Panc1 (cell line): ENCODE results near the gene TM7SF2. TPM values are rescaled to one million over a fixed set of nuclear protein-coding genes. Genes with fewer than 3 reads are reported as not detected.

Experiments
- ATAC-seq: fragments of 200-7000 bp; cut with Tn5 transposase; 2 replicates; pipeline ENCODE4 v1.9.1; 2020; ENCODE audit warnings: mild to moderate bottlenecking, moderate library complexity
- BruUV-seq: library from RNA; stranded (reverse); fragments of 400-500 nt; replicated peaks from 2 replicates; lab custom pipeline; 2021; lab: Mats Ljungman, UMichigan
- CTCF ChIA-PET: fragments of 300-600 bp; sonication (Branson Sonifier 250); formaldehyde crosslinking; loops from one replicate; lab custom pipeline; 2022; ENCODE audit warnings: antibody characterized with exemption; lab: Charles Lee
- POLR2A ChIA-PET: fragments of 300-600 bp; sonication (Branson Sonifier 250); formaldehyde crosslinking; loops from one replicate; lab custom pipeline; 2022; ENCODE audit warnings: antibody characterized with exemption; lab: Charles Lee
- DNase-seq: peaks from one replicate; pipeline ENCODE4 v3.0.0-alpha.2; 2010; ENCODE audit warnings: low read depth, low spot score
- H3K27ac ChIP-seq: 2 replicates; pipeline ENCODE4 v1.5.1; 2011; ENCODE audit warnings: mild to moderate bottlenecking, low read length, inconsistent platforms
- H3K27me3 ChIP-seq: fragments of 200-500 bp; sonication (Bioruptor generic); 2 replicates; pipeline ENCODE4 v1.6.0; 2014; ENCODE audit warnings: low read length, inconsistent platforms; ENCODE audit not compliant: control insufficient read depth, insufficient read depth
- H3K36me3 ChIP-seq: fragments of 200-500 bp; sonication (Bioruptor generic); 2 replicates; pipeline ENCODE4 v1.5.1; 2014; ENCODE audit warnings: inconsistent platforms, mild to moderate bottlenecking, low read length, moderate library complexity; ENCODE audit not compliant: control insufficient read depth, insufficient read depth
- H3K4me1 ChIP-seq: 2 replicates; pipeline ENCODE4 v1.5.1; 2011; ENCODE audit warnings: inconsistent platforms, mild to moderate bottlenecking, low read length, moderate library complexity; ENCODE audit not compliant: control insufficient read depth, insufficient read depth
- H3K4me3 ChIP-seq, 2 experiments: 2 replicates each; pipeline ENCODE4 v1.5.1; 2011 to 2012; ENCODE audit warnings: low read depth in 2 of 2, low read length in 2 of 2, mild to moderate bottlenecking in 2 of 2, inconsistent platforms in 1 of 2, moderate library complexity in 1 of 2
- H3K9me3 ChIP-seq: fragments of 200-500 bp; sonication (Bioruptor generic); 2 replicates; pipeline ENCODE4 v1.5.1; 2014; ENCODE audit warnings: low read depth, mild to moderate bottlenecking, inconsistent platforms, low read length, moderate library complexity; ENCODE audit not compliant: control insufficient read depth, insufficient read depth
- CTCF ChIP-seq: fragments of 450-650 bp; IDR thresholded peaks from 2 replicates; pipeline ENCODE4 v1.5.1; 2017; ENCODE audit warnings: mild to moderate bottlenecking
- POLR2AphosphoS5 ChIP-seq: IDR thresholded peaks from 2 replicates; pipeline ENCODE4 v1.6.1; 2012; ENCODE audit warnings: mild to moderate bottlenecking, low read depth, low read length, moderate library complexity
- SIN3A ChIP-seq: IDR thresholded peaks from 2 replicates; pipeline ENCODE4 v1.6.1; 2012; ENCODE audit warnings: low read depth, mild to moderate bottlenecking, low read length, moderate library complexity, borderline replicate concordance; ENCODE audit not compliant: insufficient read depth
- TCF7L2 ChIP-seq: IDR thresholded peaks from 2 replicates; pipeline ENCODE4 v1.6.1; 2011; ENCODE audit warnings: mild to moderate bottlenecking, low read depth, low read length, inconsistent platforms
- in situ Hi-C: cut with HindIII; loops from 2 replicates; pipeline ENCODE4 v1.10.0; 2016; ENCODE audit warnings: low sequenced_read_pairs, low pct_unique_long_range_greater_than_20kb
- intact Hi-C: fragments of 100-400 bp; cut with micrococcal nuclease; formaldehyde crosslinking; loops from one replicate; pipeline ENCODE4 v1.10.0; 2022; ENCODE audit not compliant: unreplicated experiment
- total RNA-seq: library from RNA; stranded (reverse); gene quantifications from one replicate; pipeline ENCODE4 v1.2.1, GENCODE V29; 2021; ENCODE audit not compliant: unreplicated experiment
- TF ChIP-seq, protein P1 (sequence below), 2 experiments: IDR thresholded peaks; 2 replicates each; pipeline ENCODE4 v1.6.1; 2011 to 2012; ENCODE audit warnings: low read depth in 2 of 2, control low read depth in 1 of 2, low read length in 1 of 2, mild to moderate bottlenecking in 1 of 2, moderate library complexity in 1 of 2; ENCODE audit not compliant: insufficient read depth in 1 of 2

TM7SF2 gene
- total RNA-seq, 1 experiment from 2014 or later, result 85.4 TPM

DNA sequence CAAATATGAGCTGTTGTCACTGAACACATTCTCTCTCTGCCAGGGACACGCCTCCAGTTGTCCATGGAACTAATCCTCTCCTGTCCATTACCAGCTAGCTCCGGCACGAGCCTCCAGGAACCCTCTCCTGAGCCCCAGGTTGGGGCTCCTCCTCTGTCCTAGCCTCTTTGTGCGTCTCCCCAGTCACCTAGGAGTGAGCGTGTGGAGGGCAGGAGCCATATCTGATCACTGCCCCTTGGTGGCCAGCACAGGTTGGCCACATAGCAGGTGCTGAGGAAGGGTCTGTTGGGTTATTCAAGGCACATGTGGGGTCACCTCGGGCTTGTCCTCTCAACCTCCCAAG, 20.2 kb downstream of the TM7SF2 start:
- H3K4me3 ChIP-seq, result no peak overlapping the region
- BruUV-seq, result no TSS peak
- TF ChIP-seq SIN3A (no peak), TCF7L2 (no peak), POLR2AphosphoS5 (no peak), CTCF (no peak)
- TF ChIP-seq, protein P1, sequence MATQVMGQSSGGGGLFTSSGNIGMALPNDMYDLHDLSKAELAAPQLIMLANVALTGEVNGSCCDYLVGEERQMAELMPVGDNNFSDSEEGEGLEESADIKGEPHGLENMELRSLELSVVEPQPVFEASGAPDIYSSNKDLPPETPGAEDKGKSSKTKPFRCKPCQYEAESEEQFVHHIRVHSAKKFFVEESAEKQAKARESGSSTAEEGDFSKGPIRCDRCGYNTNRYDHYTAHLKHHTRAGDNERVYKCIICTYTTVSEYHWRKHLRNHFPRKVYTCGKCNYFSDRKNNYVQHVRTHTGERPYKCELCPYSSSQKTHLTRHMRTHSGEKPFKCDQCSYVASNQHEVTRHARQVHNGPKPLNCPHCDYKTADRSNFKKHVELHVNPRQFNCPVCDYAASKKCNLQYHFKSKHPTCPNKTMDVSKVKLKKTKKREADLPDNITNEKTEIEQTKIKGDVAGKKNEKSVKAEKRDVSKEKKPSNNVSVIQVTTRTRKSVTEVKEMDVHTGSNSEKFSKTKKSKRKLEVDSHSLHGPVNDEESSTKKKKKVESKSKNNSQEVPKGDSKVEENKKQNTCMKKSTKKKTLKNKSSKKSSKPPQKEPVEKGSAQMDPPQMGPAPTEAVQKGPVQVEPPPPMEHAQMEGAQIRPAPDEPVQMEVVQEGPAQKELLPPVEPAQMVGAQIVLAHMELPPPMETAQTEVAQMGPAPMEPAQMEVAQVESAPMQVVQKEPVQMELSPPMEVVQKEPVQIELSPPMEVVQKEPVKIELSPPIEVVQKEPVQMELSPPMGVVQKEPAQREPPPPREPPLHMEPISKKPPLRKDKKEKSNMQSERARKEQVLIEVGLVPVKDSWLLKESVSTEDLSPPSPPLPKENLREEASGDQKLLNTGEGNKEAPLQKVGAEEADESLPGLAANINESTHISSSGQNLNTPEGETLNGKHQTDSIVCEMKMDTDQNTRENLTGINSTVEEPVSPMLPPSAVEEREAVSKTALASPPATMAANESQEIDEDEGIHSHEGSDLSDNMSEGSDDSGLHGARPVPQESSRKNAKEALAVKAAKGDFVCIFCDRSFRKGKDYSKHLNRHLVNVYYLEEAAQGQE (IDR thresholded peaks at IDR 0.05; ENCODE audit: insufficient read depth in 1 of 2, low read depth in 2 of 2, low read length in 1 of 2), result no peak
- peaks cover 16% of the 10 kb centered on the region for H3K4me1 ChIP-seq
- H3K36me3 ChIP-seq, result peaks cover 12% of the 10 kb centered on the region; the same call in 1 of the 2 replicates
- in situ Hi-C loops (no loop called here), intact Hi-C loops (loop anchor here (10.0 kb wide), 1 partner anchor 53 kb away; the partner anchor contains the start of gene CAPN1)
- ChIA-PET CTCF (interaction anchor here (0.6 to 0.7 kb wide), 2 partner anchors 17 to 22 kb away, joined by 3 read pairs; no protein-coding TSS in a partner anchor), POLR2A (interaction anchor here (0.5 kb wide), 1 partner anchor 843 kb away, joined by 3 read pairs; no protein-coding TSS in a partner anchor)
- H3K9me3 ChIP-seq, result no peaks in the 10 kb centered on the region
- no peak overlapping the region for H3K27ac ChIP-seq
- DNase-seq, result no peak
- no peaks in the 10 kb centered on the region for H3K27me3 ChIP-seq
- ATAC-seq, result no peak

GRCh38 chr11:65132238-65132987, 20.7 kb downstream of the TM7SF2 start:
- Histone ChIP-seq H3K9me3 (no peaks in the 10 kb centered on the region), H3K4me1 (peaks cover 16% of the 10 kb centered on the region), H3K36me3 (peaks cover 9% of the 10 kb centered on the region; the same call in 1 of the 2 replicates), H3K27ac (no peak overlapping the region; the same call in 1 of the 2 replicates), H3K4me3 (peak overlapping the region in 1 of 2 experiments; percentile 96; a peak in 1 of 4 replicates), H3K27me3 (no peaks in the 10 kb centered on the region)
- ChIA-PET CTCF (interaction anchor here (0.6 kb wide), 1 partner anchor 17 kb away, joined by 3 read pairs; no protein-coding TSS in a partner anchor), POLR2A (no interaction called here)
- intact Hi-C loops, result loop anchor here (10.0 kb wide), 1 partner anchor 52 kb away; the partner anchor contains the start of gene CAPN1
- DNase-seq (no peak), ATAC-seq (no peak)
- in situ Hi-C loops, result no loop called here
- TF ChIP-seq, protein P1 (IDR thresholded peaks at IDR 0.05; ENCODE audit: insufficient read depth in 1 of 2, low read depth in 2 of 2, low read length in 1 of 2), result no peak
- TF ChIP-seq TCF7L2 (no peak), CTCF (no peak), POLR2AphosphoS5 (no peak), SIN3A (no peak)
- no TSS peak for BruUV-seq
